DMS114 treated with DMSO at 0.1 percent for 48 hours (cell line): ENCODE measurements around the gene ERI2.
"Not testable (repeated sequence)": the region's sequence is repeated elsewhere in the genome, so short reads cannot be mapped to it uniquely, and the experiment has no call there.

Experiments used
- DNase-seq: peaks from one replicate; lab custom pipeline; 2025; ENCODE audit not compliant: unreplicated experiment; lab: John Stamatoyannopoulos, UW

ERI2 gene

DNA sequence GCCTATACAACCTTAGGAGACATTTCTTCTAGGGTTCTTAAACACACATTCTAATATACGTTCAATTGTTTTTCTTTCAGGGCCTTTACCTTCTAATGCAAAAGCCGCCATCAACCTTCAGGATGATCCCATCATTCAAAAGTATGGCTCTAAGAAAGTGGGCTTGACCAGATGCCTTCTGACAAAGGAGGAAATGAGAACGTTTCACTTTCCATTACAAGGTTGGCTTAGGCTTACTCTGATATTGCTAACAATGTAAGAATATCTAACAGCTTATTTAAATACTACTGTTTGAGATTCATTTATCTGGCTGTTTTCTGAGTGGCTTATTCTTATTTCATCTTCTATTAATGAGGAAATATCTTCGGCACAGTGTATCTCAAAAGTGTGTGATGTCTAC, 15.4 kb upstream of the ERI2 start:
- DNase-seq: no peak

DNA sequence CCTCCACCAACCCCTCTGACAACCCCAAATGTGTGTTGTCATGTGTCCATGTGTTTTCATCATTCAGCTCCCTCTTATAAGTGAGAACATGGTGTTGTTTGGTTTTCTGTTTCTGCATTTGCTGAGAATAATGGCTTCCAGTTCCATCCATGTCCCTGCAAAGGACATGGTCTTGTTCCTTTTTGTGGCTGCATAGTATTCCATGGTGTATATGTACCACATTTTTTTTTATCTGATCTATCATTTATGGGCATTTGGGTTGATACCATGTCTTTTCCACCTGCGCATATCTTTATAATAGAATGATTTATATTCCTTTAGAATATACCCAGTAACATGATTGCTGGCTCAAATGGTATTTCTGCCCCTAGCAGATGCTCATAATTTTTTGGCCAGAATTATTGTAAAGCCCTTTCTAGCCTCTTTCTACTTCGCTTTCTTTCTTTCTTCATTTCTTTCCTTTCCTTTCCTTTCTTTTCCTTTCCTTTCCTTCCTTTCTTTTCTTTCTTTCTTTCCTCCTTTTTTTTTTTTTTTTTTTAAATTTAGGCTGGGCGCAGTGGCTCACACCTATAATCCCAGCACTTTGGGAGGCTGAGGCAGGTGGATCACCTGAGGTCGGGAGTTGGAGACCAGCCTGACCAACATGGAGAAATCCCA, 12.8 kb upstream of the ERI2 start:
- DNase-seq: no peak

DNA sequence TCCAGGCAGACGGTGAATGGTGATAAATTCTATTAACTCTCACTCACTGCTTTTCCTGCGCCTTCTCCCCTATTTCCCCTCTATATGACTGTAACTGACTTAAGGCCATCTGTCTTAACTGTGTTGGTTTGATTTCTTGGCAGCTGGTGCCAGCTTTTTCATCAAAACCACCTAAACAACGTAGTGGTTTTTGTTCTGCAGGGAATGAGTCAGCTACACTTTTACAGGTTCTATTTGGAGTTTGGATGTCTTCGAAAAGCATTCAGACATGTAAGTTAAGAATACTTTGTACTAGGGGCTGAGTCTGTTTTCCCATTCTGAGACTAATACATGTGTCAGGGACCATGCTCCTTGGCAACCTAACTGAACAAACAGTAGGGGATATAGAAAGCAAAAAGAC, 8.5 kb upstream of the ERI2 start:
- DNase-seq: no peak

DNA sequence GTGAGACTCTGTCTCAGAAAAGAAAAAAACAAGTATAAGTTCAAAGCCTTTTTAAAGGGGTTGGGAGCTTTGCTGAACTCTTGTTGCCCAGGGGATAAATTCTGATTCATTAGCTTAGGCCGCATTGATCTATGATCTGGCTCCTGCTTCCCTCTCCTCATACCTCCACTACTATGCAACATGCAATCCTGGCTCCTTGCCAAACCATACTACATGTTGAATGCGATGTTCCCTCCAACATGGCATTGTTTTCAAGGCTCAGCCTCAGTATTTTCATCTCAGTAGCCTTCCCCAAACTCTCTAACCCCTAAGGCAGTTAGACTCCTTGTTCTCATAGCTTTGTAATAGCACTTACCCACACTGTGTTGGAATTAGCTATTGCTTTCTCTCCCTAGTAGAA, 6.2 kb upstream of the ERI2 start:
- DNase-seq: no peak

- no peak for DNase-seq
Measured at GRCh38 chr16:20811889-20812439, 5.7 kb upstream of the ERI2 start.

- no peak for DNase-seq
Measured at GRCh38 chr16:20807862-20808261, 1.6 kb upstream of the ERI2 start.

- not testable (repeated sequence) for DNase-seq
Measured at GRCh38 chr16:20805684-20806167, 546 bp downstream of the ERI2 start.

DNA sequence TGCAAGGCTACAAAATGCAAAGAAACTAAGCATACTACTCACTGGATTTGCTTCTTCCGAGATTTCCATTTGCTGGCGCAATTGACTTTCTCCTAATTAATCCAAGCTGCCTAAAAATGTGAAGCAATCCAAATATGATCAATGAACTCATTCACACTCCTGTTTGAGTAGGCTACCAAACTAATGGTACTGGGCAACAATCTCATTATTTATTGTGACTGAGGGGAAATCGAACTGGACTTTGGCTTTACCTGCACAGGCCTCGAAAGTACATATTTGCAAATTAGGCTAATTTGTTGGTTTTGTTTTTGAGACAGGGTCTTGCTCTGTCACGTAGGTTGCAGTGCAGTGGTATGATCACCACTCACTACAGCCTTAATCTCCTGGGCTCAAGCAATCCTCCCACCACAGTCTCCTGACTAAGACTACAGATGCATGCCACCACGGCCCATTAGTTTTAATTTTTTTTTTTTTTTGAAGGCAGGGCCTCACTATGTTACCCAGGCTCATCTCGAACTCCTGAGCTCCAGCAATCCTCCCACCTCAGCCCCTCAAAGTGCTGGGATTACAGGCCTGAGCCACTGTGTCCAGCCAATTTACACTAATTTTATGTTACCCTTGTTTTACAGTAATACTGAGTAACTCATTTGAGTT, 2.6 kb downstream of the ERI2 start:
- DNase-seq: no peak

DNA sequence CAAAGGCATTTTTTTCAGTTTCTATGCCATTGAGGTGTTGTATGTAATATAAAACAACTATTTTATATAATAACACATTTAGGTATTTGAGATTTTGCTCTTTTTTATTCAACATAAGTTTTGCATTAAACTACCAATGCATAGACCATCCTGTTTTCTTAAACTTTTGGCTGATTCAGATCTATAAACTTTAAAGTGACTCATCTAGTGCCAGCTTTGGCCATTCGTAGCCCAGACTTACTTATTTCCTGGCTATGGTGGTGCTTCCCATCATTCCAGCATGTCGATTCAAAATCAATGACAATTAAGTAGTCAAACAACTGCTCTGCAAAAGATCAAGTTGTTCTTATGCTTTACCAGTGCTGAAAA, 3.1 kb downstream of the ERI2 start:
- no peak for DNase-seq

GRCh38 chr16:20801278-20801677, 5.0 kb downstream of the ERI2 start:
- DNase-seq: no peak

DNA sequence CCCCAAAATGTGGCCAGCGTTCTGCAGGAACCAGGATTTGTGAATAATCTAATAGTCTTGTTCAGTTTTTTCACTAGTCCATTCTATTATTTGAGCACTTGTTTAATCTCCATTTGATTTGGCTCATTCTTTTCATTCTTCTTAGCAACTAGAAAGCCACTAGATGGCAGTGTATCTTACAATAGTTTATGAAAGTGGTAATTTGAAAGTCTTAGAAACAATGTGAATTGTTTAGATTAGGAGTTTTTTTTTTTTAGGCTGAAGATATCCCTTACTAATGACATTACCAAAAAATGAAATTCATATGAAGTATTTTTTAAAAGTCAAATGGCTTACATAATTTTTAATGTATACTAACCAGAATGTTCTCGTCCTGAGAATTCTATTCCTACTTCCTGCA, 6.7 kb downstream of the ERI2 start:
- peak; percentile 13 for DNase-seq

GRCh38 chr16:20798364-20798763, 7.9 kb downstream of the ERI2 start:
- no peak for DNase-seq

DNA sequence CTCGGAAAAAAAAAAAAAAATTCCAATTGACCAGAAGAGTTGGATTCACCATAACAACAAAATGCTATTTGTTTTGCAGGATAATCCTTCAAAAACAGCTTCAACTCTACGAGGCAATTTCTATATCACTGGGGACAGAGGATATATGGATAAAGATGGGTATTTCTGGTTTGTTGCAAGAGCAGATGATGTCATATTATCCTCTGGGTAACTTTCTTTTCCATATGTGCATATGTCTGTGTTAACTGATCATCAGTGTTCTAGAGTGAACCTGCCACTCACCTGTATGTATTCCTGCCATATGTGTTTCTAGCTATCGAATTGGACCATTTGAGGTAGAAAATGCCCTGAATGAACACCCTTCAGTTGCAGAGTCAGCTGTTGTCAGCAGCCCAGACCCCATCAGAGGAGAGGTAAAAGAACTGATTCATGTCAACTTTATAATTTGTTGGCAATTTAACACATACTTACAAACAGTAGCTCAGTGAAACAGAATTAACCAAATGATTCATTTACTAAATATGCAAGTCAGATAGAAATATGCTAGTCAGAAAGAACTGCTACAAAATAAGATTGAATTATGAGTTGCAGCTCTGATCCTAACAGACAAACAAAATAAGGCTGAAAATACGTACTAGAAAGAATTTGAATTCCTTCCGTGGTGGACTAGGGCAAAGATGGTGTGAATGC, 14.2 kb downstream of the ERI2 start:
- no peak for DNase-seq

GRCh38 chr16:20789130-20789529, 17.1 kb downstream of the ERI2 start:
- no peak for DNase-seq

- no peak for DNase-seq
Measured at GRCh38 chr16:20784204-20784603, 22.1 kb downstream of the ERI2 start.

GRCh38 chr16:20782470-20782869, 23.8 kb downstream of the ERI2 start:
- DNase-seq: no peak

GRCh38 chr16:20781697-20782096, 24.6 kb downstream of the ERI2 start:
- DNase-seq: no peak

DNA sequence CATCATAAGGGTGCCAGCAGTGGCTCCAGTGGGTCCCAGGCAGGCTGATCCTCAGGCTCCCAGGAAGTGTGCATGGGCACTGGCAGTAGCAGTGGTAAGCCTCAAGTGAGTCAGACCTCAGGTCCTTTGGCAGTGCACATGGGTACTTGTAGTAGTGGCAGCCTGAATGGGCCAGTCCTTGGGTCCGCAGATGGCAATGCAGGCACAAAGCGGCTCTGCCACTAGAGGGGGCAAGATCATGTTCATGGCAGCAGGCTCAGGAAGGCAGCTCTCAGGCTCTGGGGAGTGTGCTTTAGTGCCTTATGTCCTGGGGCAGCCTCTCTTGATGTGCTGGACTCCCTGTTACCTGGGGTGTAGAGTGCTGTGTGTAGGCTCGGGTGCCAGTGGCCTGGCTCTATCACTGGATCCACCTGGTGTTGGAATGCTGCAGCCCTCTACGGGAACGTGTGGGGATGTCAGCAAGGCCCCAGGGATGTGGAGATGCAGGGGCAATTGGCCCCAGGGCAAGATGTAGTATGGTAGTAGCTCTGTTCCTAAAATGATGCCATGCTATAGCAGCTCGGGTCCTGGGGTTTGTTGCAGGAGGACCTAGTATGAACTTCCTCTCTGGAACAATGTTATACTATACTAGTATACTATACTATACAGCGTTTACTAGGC, 31.4 kb downstream of the ERI2 start:
- no peak for DNase-seq

GRCh38 chr16:20773679-20774078, 32.6 kb downstream of the ERI2 start:
- no peak for DNase-seq

- no peak for DNase-seq
Measured at GRCh38 chr16:20768818-20769217, 37.5 kb downstream of the ERI2 start.

GRCh38 chr16:20768121-20768520, 38.2 kb downstream of the ERI2 start:
- no peak for DNase-seq

DNA sequence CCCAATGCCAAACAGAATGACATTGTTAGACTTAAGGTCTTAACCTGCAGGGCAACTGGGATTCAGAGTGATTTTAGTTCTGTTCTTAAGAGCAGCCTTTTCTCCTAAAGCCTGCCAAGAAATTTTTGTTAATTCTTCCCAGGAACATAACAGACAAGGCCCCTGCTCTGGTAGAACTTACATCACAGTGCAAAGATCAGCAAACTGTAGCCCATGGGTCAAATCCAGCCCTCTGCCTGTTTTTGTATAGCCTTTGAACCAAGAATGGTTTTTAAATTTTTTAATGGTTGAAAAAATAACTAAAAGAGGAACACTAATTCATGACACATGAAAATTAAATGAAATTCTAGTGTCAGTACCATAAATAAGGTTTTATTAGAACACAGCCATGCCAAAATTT, 38.7 kb downstream of the ERI2 start:
- no peak for DNase-seq
